GM19438 (cell line): ENCODE results near the gene MPP2.
"Not testable (repeated sequence)": the region's sequence is repeated elsewhere in the genome, so short reads cannot be mapped to it uniquely, and the experiment has no call there.

Experiments
- ATAC-seq: cut with Tn5 transposase; IDR thresholded peaks from one replicate; pipeline ENCODE4 v1.9.1; 2021; ENCODE audit warnings: low read depth; ENCODE audit not compliant: unreplicated experiment

The MPP2 gene

GRCh38 chr17:43878260-43879175 is 28.8 kb downstream of the MPP2 start:
- ATAC-seq: no peak

- no peak for ATAC-seq
Observed at GRCh38 chr17:43877451-43878155, 29.7 kb downstream of the MPP2 start.

DNA sequence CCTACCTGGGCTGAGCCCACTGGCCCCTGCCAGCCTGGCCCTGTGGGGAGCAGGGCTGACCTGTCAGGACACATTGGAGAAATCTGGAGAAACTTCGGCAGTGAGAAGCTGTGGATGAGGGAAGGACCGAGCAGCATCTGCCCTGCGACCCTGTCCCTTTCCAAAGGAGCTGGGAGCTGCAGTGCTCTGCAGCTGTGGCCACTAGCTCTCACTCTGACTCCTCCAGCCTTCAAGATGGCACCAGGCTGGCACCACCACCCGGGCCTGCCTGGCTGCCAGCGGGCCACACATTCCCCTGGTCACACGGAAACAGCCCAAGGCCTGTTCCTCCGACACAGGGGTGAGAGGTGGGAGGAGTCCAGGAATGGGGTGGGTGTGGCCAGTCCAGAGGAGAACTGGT is 30.3 kb downstream of the MPP2 start:
- ATAC-seq: no peak

GRCh38 chr17:43875476-43876147 is 31.7 kb downstream of the MPP2 start:
- no peak for ATAC-seq

- no peak for ATAC-seq
Observed at GRCh38 chr17:43874293-43874692, 33.0 kb downstream of the MPP2 start.

GRCh38 chr17:43873815-43874214 is 33.5 kb downstream of the MPP2 start:
- no peak for ATAC-seq

- ATAC-seq: no peak
Observed at GRCh38 chr17:43873091-43873490, 34.2 kb downstream of the MPP2 start.

DNA sequence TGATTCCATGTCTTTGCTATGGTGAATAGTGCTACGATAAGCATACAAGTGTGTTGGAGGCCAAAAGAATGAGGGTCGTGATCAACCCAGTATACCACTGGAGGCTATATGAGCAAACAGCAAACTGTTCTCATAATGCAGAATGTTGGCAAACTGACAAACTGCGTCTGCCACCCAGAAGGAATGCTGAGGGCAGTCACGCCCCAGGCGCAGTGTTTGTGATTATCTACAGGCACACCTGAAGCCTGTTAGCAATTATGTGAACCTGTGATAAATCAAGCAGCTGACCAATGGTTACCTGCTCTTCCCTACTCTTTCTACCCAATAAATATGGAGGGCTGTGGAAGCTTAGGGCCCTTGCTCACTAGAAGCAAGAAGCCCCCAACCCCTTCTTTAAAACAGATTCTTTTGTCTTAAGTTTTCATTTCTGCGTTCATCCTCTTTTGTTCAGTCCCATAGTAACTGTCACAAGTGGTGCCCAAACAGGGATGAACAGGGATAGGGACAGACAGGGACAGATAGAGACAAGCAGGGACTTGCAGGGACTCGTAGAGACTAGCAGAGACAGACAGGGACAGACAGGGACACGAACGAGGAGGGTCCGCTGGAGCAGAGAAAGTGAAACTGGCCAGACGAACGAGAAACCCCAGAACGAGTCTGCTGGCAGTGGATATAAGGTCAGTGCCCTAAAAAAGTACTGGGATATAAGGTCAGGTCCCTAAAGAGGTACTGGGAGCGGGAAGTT is 35.2 kb downstream of the MPP2 start:
- ATAC-seq: no peak

DNA sequence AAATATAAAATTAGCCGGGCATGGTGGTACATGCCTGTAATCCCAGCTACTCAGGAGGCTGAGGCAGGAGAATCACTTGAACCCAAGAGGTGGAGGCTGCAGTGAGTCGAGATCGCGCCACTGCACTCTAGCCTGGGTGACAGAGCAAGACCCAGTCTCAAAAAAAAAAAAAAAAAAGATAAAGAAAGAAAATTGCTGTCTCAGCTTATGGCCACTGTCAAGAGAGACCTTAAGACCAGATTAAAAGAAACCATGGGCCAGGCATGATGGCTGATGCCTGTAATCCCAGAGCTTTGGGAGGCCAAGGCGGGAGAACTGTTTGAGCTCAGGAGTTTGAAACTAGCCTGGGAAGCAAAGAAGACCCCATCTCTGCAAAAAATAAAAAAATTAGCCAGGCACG is 38.3 kb downstream of the MPP2 start:
- ATAC-seq: not testable (repeated sequence)

GRCh38 chr17:43868226-43868994 is 38.9 kb downstream of the MPP2 start:
- ATAC-seq: no peak

DNA sequence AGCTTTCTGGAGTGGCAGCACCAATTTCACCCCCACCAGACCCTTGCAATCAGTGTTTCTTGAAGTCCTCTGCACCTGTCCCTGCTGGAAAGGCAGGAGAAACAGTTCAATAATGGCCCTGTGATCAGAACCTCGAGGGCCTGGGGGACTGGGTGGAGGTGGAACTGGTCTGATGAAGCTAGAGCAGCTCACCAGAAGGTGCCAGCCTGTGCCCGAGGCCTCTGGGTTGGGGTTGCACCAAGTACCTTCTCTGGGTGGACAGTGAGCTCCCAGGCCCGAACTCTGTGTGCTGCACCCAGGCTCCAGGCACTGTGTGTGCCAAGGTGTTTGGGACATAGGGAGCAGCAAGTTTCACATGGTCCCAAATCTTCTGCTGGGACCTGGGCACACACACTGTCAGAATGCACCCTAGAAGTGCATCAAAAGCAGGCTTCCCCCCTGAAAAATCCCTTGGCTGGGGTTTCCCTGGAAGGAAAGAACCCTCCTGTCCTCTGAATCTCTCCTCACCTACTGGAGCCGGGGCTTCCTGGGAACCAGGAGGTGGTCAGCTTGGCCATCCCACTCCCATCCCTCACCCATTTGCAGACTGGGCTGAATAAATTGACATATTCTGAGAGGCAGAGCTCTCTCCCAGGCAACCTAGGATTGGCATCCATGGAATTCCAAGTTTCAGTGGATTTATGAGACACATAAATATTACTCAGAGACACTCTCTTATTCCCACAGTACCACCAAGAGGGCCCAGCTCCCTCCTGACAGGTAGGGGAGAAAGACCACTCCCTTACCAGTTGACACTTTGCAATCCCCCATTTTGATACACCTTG is 43.0 kb downstream of the MPP2 start:
- no peak for ATAC-seq

DNA sequence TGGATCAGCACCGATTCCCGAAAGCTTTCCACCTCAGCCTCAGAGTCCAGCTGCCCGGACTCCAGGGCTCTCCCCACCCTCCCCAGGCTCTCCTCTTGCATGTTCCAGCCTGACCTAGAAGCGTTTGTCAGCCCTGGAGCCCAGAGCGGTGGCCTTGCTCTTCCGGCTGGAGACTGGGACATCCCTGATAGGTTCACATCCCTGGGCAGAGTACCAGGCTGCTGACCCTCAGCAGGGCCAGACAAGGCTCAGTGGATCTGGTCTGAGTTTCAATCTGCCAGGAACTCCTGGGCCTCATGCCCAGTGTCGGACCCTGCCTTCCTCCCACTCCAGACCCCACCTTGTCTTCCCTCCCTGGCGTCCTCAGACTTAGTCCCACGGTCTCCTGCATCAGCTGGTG is 45.4 kb downstream of the MPP2 start:
- no peak for ATAC-seq

GRCh38 chr17:43860927-43861622 is 46.3 kb downstream of the MPP2 start:
- no peak for ATAC-seq

DNA sequence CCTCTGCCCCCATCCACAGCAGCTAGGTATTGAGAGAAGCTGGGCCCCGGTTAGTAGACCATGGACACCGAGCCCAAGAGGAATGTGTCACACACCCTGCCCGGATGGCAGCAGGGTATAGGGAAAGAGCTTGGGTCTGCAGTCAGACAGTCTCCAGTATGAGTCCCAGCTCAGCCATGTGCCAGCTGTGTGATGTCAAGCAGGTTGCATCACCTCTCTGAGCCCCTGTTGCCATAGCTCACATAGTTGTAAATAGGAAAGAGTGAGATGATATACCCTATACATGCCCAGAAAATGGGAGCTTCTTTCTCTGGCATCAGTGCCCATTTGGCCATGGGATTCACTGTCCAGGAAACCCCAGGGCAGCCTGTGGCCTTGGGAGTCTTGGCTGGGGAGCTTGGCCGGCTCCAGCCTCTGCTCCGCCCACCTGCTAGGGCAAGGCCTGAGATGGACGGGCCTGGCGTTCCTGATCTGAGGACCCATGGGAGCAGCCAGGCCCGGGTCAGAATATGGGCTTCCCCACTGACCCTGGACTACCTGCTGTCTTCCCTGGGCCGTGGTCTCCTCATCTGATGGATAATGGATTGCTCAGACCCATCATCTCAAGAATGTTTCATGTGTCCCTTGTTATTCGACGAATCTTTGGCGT is 47.1 kb downstream of the MPP2 start:
- ATAC-seq: no peak

DNA sequence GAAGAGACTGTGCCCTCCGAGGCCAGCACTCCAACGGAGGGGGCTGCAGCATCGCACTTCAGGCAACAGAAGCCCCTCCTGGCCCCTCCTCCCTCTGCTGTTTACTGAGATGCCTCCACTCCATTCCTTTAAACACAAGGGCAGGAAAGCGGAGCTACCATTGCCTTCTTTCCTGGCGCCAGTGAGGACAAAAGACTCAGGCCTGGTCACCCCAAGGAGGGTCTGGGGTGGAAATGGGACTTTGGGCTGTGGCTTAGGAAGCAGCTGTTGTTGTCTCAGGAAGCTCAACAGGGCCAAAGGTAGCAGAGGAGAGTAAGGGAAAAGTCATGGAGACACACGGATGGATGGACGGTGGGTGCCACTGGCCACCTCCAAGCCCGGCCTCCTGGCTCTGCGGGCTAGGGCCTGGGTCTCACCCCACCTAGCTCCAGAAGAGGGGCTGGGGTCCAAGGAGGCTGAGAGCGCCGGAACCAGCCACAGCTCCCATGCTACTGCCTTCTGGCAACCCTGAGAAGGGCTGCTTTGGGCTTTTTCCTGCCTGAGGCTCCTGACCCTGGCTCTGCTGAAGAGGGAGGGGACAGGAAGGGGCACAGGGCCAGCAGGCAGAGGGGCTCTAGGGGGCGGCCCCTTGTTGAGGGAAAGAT is 49.3 kb downstream of the MPP2 start:
- no peak for ATAC-seq

- ATAC-seq: no peak
Observed at GRCh38 chr17:43857141-43857540, 50.2 kb downstream of the MPP2 start.

DNA sequence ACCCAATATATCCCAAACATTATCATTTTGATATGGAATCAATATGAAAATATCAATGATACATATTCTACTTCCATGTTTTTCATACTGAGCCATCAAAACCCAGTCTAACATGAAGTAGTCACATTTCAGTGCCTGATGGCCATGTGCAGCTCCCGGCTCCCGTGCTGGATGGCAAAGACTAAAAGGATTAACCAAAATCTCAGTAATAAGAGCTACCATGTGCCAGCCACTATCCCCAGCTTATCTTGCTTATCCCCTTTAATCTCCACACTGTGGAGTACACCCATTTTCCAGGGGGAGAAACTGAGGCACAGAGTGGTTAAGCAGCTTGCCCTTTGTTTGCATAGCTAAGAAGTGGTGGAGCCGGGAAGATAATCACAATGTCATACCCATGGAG is 51.2 kb downstream of the MPP2 start:
- ATAC-seq: no peak

- ATAC-seq: no peak
Observed at GRCh38 chr17:43855061-43855460, 52.3 kb downstream of the MPP2 start.
